Ovary (tissue), 3 donors: ENCODE measurements around the gene SH3GLB2.

ENCODE experiments used
- EP300 ChIP-seq: sonication (generic); formaldehyde crosslinking; IDR thresholded peaks from one replicate; pipeline ENCODE4 v1.6.1; 2017; ENCODE audit warnings: antibody characterized with exemption
- POLR2A ChIP-seq: fragments of 450-650 bp; IDR thresholded peaks from one replicate; pipeline ENCODE4 v1.6.1; 2017; ENCODE audit warnings: antibody characterized with exemption, mild to moderate bottlenecking, moderate library complexity
- TF ChIP-seq, protein P1 (sequence below), 3 donors: fragments of 450-650 bp in 2 of 3; fragments of 200-600 bp in 1 of 3; IDR thresholded peaks; one replicate each; pipeline versions ENCODE4 v1.5.1 to v1.8.0; 2016 to 2022; ENCODE audit warnings: antibody characterized with exemption in 3 of 3, mild to moderate bottlenecking in 1 of 3
- donor health status: DM: no; HTN: no; CAD: no.

DNA sequence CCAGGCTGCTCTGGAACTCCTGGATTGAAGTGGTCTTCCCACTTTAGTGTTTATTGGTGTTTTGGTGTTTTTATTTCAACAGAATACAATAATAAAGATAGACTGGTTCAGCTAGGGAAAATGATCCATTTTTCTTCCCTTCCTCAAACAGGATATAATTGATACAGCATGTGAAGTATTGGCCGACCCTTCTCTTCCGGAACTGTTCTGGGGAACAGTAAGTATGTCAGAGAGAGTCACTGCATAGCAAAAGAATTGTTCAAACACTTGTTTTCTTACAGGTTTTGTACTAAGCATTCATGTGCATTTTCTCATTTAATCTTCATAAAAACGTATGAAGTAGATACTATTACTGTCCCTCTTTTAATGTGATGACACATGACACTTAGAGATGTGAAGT lies 49.0 kb downstream of the SH3GLB2 start:
- TF ChIP-seq, protein P1, sequence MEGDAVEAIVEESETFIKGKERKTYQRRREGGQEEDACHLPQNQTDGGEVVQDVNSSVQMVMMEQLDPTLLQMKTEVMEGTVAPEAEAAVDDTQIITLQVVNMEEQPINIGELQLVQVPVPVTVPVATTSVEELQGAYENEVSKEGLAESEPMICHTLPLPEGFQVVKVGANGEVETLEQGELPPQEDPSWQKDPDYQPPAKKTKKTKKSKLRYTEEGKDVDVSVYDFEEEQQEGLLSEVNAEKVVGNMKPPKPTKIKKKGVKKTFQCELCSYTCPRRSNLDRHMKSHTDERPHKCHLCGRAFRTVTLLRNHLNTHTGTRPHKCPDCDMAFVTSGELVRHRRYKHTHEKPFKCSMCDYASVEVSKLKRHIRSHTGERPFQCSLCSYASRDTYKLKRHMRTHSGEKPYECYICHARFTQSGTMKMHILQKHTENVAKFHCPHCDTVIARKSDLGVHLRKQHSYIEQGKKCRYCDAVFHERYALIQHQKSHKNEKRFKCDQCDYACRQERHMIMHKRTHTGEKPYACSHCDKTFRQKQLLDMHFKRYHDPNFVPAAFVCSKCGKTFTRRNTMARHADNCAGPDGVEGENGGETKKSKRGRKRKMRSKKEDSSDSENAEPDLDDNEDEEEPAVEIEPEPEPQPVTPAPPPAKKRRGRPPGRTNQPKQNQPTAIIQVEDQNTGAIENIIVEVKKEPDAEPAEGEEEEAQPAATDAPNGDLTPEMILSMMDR (IDR thresholded peaks at IDR 0.05) = no peak
- TF ChIP-seq EP300 (no peak), POLR2A (no peak)
